ENCODE measurements around the gene GSG1L.

GSG1L gene

GRCh38 chr16:27786923-27787625 is 276.4 kb downstream of the GSG1L start:
- no peak overlapping the region for H3K27ac ChIP-seq (replicated peaks)
- TF ChIP-seq SPI1 (IDR thresholded peaks at IDR 0.05; ENCODE audit: borderline replicate concordance, low read depth) (no peak), GABPA (IDR thresholded peaks at IDR 0.05; ENCODE audit: low read depth) (no peak), CTCF (IDR thresholded peaks at IDR 0.05; ENCODE audit: insufficient read depth, low read length) (no peak), POLR2AphosphoS5 (IDR thresholded peaks at IDR 0.05; ENCODE audit: low read depth) (no peak), REST (IDR thresholded peaks at IDR 0.05; ENCODE audit: insufficient replicate concordance, low read depth) (no peak)
- H3K4me3 ChIP-seq (replicated peaks; ENCODE audit: insufficient read depth, low read length): no peak overlapping the region
- no peak for DNase-seq (ENCODE audit: low read depth in 1 of 2, low spot score in 1 of 2)
- H3K27me3 ChIP-seq (ENCODE audit: insufficient read depth, poor library complexity, severe bottlenecking): no peaks in the 10 kb centered on the region

GRCh38 chr16:27786221-27786922 is 277.1 kb downstream of the GSG1L start:
- Histone ChIP-seq H3K27ac (replicated peaks) (no peak overlapping the region), H3K27me3 (ENCODE audit: insufficient read depth, poor library complexity, severe bottlenecking) (no peaks in the 10 kb centered on the region), H3K4me3 (replicated peaks; ENCODE audit: insufficient read depth, low read length) (no peak overlapping the region)
- TF ChIP-seq CTCF (IDR thresholded peaks at IDR 0.05; ENCODE audit: insufficient read depth, low read length) (no peak), GABPA (IDR thresholded peaks at IDR 0.05; ENCODE audit: low read depth) (no peak), POLR2AphosphoS5 (IDR thresholded peaks at IDR 0.05; ENCODE audit: low read depth) (no peak), REST (IDR thresholded peaks at IDR 0.05; ENCODE audit: insufficient replicate concordance, low read depth) (no peak), SPI1 (IDR thresholded peaks at IDR 0.05; ENCODE audit: borderline replicate concordance, low read depth) (no peak)
- DNase-seq (ENCODE audit: low read depth in 1 of 2, low spot score in 1 of 2): no peak

GRCh38 chr16:27785307-27785678 is 278.2 kb downstream of the GSG1L start:
- no peak overlapping the region for H3K27ac ChIP-seq (replicated peaks)

More at GRCh38 chr16:27785307-27785678, 278.2 kb downstream of the GSG1L start:
- Histone ChIP-seq H3K27me3 (ENCODE audit: insufficient read depth, poor library complexity, severe bottlenecking) (no peaks in the 10 kb centered on the region), H3K4me3 (replicated peaks; ENCODE audit: insufficient read depth, low read length) (no peak overlapping the region)
- TF ChIP-seq REST (IDR thresholded peaks at IDR 0.05; ENCODE audit: insufficient replicate concordance, low read depth): no peak
- TF ChIP-seq CTCF (IDR thresholded peaks at IDR 0.05; ENCODE audit: insufficient read depth, low read length): no peak
- no peak for TF ChIP-seq GABPA (IDR thresholded peaks at IDR 0.05; ENCODE audit: low read depth)
- TF ChIP-seq POLR2AphosphoS5 (IDR thresholded peaks at IDR 0.05; ENCODE audit: low read depth): no peak
- TF ChIP-seq SPI1 (IDR thresholded peaks at IDR 0.05; ENCODE audit: borderline replicate concordance, low read depth): no peak
- no peak for DNase-seq (ENCODE audit: low read depth in 1 of 2, low spot score in 1 of 2)

Data from HL-60 (cell line).